ENCODE data around the gene MAPRE2. TPM values are rescaled to one million over a fixed set of nuclear protein-coding genes. Genes with fewer than 3 reads are reported as not detected.

MAPRE2 gene
- total and polyA plus RNA-seq, 12 donors, result 30.2 to 144 (median 87.6) TPM

- no peaks in the 10 kb centered on the region for H3K36me3 ChIP-seq (replicated peaks in 1 of 2)
- intact Hi-C loops (cut with DNase I), result no loop called here
- TF ChIP-seq POLR2A (IDR thresholded peaks at IDR 0.05) (no peak), CTCF (IDR thresholded peaks at IDR 0.05) (peak in 1 of 6 experiments; percentile 30)
- no peak overlapping the region for H3K4me3 ChIP-seq
- DNase-seq, result no peak
- H3K9me3 ChIP-seq (replicated peaks in 1 of 3), result no peaks in the 10 kb centered on the region
- 93 to 96% (median 95%) methylated on average over 5 of the region's 5 CpGs for WGBS, 4 donors
- peak overlapping the region in 1 of 5 donors; percentile 46 for H3K27ac ChIP-seq
- peaks cover 25 to 50% of the 10 kb centered on the region in 2 donors for H3K4me1 ChIP-seq (replicated peaks in 1 of 2)
- H3K27me3 ChIP-seq, result no peaks in the 10 kb centered on the region
These were observed 14.7 kb upstream of the MAPRE2 start for GRCh38 chr18:35026407-35027061.

GRCh38 chr18:35027206-35027605, 14.0 kb upstream of the MAPRE2 start:
- H3K9me3 ChIP-seq (replicated peaks in 1 of 3), result no peaks in the 10 kb centered on the region
- intact Hi-C loops (cut with DNase I), result no loop called here
- no peak overlapping the region for H3K27ac ChIP-seq
- no peak overlapping the region for H3K4me3 ChIP-seq
- DNase-seq, result no peak
- H3K36me3 ChIP-seq (replicated peaks in 1 of 2), result no peaks in the 10 kb centered on the region
- peaks cover 25 to 50% of the 10 kb centered on the region in 2 donors for H3K4me1 ChIP-seq (replicated peaks in 1 of 2)
- no peaks in the 10 kb centered on the region for H3K27me3 ChIP-seq
- 88 to 100% (median 92%) methylated on average over 1 of the region's 1 CpG for WGBS, 4 donors
- TF ChIP-seq CTCF (IDR thresholded peaks at IDR 0.05), result no peak

- intact Hi-C loops (cut with DNase I), result no loop called here
- TF ChIP-seq POLR2A (IDR thresholded peaks at IDR 0.05) (no peak), CTCF (IDR thresholded peaks at IDR 0.05) (no peak)
- Histone ChIP-seq H3K36me3 (replicated peaks in 1 of 2) (no peaks in the 10 kb centered on the region), H3K27ac (peak overlapping the region in 2 of 5 donors; percentile 26 to 41), H3K4me1 (replicated peaks in 1 of 2) (peaks cover 25 to 50% of the 10 kb centered on the region in 2 donors), H3K4me3 (no peak overlapping the region), H3K9me3 (replicated peaks in 1 of 3) (no peaks in the 10 kb centered on the region), H3K27me3 (no peaks in the 10 kb centered on the region)
- no peak for DNase-seq
- WGBS, 4 donors, result 76 to 89% (median 83%) methylated on average over 2 of the region's 2 CpGs
These were observed 12.7 kb upstream of the MAPRE2 start for GRCh38 chr18:35028536-35028935.

- no peaks in the 10 kb centered on the region for H3K27me3 ChIP-seq
- intact Hi-C loops (cut with DNase I), result no loop called here
- 44 to 55% (median 51%) methylated on average over 4 of the region's 4 CpGs for WGBS, 4 donors
- TF ChIP-seq POLR2A (IDR thresholded peaks at IDR 0.05) (peak in 1 of 2 donors; percentile 35), CTCF (IDR thresholded peaks at IDR 0.05) (no peak)
- peak in 6 of 7 donors; percentile 37 to 71 (median 50) for DNase-seq
- H3K27ac ChIP-seq, result peak overlapping the region in 2 of 5 donors; percentile 41 to 45
- H3K4me3 ChIP-seq, result peak overlapping the region in 1 of 4 donors; percentile 47
- no peaks in the 10 kb centered on the region for H3K9me3 ChIP-seq (replicated peaks in 1 of 3)
- no peaks in the 10 kb centered on the region for H3K36me3 ChIP-seq (replicated peaks in 1 of 2)
- H3K4me1 ChIP-seq (replicated peaks in 1 of 2), result peaks cover 25 to 47% of the 10 kb centered on the region in 2 donors
These were observed 12.1 kb upstream of the MAPRE2 start for GRCh38 chr18:35029103-35029502.

All from adrenal gland (tissue), 12 donors.